ENCODE results near the gene TMPRSS15. TPM values are rescaled to one million over a fixed set of nuclear protein-coding genes. Genes with fewer than 3 reads are reported as not detected.

Gene TMPRSS15
- total RNA-seq, 4 donors from 2014 or later = not detected

DNA sequence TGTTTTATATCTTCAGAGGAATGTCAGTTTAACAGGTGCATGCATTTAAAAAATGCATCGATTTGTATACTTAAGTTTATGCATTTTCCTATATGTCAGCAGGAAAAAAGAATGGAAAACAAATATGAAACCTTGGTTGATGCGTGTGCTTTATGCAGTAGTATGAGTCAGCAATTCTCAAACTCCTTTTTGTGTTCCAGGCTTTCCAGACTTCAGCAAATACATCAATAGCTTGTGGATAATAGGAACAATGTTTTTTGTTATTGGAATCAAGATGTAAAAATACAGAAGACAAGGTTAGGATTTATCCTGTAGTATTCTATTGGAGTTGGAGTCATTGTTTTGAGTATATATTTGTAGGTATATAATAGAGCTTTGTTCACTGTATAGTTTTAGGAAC, 113.7 kb downstream of the TMPRSS15 start:
- intact Hi-C loops (cut with DNase I; ENCODE audit: low total_unique reads) = no loop called here
- no peak overlapping the region for H3K4me3 ChIP-seq (ENCODE audit: low read depth, poor library complexity, severe bottlenecking)
- DNase-seq (ENCODE audit: low spot score in 2 of 2) = no peak
- TF ChIP-seq, protein P1, sequence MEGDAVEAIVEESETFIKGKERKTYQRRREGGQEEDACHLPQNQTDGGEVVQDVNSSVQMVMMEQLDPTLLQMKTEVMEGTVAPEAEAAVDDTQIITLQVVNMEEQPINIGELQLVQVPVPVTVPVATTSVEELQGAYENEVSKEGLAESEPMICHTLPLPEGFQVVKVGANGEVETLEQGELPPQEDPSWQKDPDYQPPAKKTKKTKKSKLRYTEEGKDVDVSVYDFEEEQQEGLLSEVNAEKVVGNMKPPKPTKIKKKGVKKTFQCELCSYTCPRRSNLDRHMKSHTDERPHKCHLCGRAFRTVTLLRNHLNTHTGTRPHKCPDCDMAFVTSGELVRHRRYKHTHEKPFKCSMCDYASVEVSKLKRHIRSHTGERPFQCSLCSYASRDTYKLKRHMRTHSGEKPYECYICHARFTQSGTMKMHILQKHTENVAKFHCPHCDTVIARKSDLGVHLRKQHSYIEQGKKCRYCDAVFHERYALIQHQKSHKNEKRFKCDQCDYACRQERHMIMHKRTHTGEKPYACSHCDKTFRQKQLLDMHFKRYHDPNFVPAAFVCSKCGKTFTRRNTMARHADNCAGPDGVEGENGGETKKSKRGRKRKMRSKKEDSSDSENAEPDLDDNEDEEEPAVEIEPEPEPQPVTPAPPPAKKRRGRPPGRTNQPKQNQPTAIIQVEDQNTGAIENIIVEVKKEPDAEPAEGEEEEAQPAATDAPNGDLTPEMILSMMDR (IDR thresholded peaks at IDR 0.05) = no peak
- TF ChIP-seq POLR2A (IDR thresholded peaks at IDR 0.05) = no peak
- 65 to 71% methylated on average over 2 of the region's 2 CpGs for WGBS, 2 donors

DNA sequence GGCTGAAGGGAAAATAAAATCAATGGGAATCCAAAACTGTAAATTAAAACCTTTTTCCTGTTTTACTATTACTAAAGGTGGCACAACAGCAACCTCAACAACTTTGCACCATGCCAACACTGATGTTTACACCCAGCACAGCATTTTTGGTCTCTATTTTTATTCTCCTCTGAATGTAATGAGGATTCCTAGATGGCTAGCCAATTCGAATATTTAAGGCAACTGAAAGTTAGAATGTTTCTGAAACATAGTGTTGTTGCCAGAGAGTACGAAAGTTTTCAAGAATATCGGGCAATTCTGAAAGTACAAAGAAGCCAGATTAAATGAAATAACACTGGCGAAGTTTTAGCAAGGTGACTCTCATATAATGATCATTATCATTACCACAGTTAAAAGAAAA, 118.2 kb downstream of the TMPRSS15 start:
- intact Hi-C loops (cut with DNase I; ENCODE audit: low total_unique reads) = no loop called here
- no peak overlapping the region for H3K4me3 ChIP-seq (ENCODE audit: low read depth, poor library complexity, severe bottlenecking)
- 78 to 84% methylated on average over 4 of the region's 4 CpGs for WGBS, 2 donors
- no peak for DNase-seq (ENCODE audit: low spot score in 2 of 2)
- TF ChIP-seq, protein P1 (IDR thresholded peaks at IDR 0.05) = no peak
- no peak for TF ChIP-seq POLR2A (IDR thresholded peaks at IDR 0.05)

DNA sequence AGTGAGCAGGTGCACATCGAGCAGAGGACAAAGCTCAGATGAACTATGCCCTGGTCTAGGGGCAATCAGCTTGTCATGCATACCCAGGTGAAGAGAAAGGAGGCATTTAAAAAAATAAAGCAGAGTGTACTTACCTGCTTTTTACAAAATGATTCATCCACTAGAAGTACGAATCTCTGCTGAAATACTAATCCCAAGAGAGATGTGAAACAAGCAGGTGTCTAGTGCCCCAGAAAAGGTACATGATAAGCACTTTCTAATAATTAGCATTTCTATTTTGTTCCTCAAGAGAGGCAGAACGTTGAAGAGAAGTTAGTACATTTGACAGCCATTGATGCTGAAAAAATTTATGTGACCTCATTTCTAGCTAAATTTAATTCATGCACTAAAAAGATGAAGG, 127.8 kb downstream of the TMPRSS15 start:
- intact Hi-C loops (cut with DNase I; ENCODE audit: low total_unique reads) = no loop called here
- WGBS, 2 donors = 54 to 58% methylated on average over 3 of the region's 3 CpGs
- no peak for TF ChIP-seq POLR2A (IDR thresholded peaks at IDR 0.05)
- TF ChIP-seq, protein P1 (IDR thresholded peaks at IDR 0.05) = no peak
- DNase-seq (ENCODE audit: low spot score in 2 of 2) = no peak
- H3K4me3 ChIP-seq (ENCODE audit: low read depth, poor library complexity, severe bottlenecking) = no peak overlapping the region

DNA sequence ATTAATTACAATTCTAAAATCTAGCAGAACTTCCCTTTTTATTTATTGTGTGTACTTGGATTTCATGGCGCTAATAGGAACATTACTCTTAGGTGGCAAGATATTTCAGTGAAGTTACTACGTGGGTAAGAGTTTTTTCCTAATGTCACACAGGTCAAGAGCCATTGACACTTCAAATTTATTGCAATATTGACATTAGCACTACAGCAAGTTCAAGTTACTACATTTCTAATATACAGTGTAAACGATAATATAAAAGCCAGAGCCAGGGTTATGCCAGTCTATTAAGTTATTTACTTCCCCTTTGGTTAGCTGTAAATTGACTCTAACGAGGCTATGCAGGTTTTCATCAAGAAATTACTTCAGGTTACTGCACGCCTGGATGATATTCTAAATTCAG, 129.2 kb downstream of the TMPRSS15 start:
- H3K4me3 ChIP-seq (ENCODE audit: low read depth, poor library complexity, severe bottlenecking) = no peak overlapping the region
- no peak for TF ChIP-seq POLR2A (IDR thresholded peaks at IDR 0.05)
- TF ChIP-seq, protein P1 (IDR thresholded peaks at IDR 0.05) = no peak
- DNase-seq (ENCODE audit: low spot score in 2 of 2) = no peak
- intact Hi-C loops (cut with DNase I; ENCODE audit: low total_unique reads) = no loop called here
- WGBS, 2 donors = 77 to 82% methylated on average over 5 of the region's 5 CpGs

DNA sequence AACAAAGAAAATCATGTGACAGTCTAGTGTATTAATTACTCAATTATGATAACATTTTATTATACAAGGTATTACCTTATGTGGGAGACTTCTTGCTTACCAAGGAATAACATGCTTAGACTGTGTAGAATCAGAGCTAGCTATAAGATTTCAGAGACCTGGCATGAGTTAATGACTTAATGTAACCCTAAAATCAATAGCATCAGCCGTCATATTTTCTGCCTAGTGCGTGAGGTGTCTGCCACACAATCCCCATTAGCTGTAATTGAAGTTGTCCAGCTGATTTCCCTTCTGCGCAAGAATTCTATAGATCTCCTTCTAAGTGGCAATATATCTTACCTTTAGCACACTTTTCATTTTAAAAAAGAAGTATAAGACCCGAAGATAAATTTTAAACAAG, 130.2 kb downstream of the TMPRSS15 start:
- TF ChIP-seq POLR2A (IDR thresholded peaks at IDR 0.05) = no peak
- TF ChIP-seq, protein P1 (IDR thresholded peaks at IDR 0.05) = no peak
- intact Hi-C loops (cut with DNase I; ENCODE audit: low total_unique reads) = no loop called here

DNA sequence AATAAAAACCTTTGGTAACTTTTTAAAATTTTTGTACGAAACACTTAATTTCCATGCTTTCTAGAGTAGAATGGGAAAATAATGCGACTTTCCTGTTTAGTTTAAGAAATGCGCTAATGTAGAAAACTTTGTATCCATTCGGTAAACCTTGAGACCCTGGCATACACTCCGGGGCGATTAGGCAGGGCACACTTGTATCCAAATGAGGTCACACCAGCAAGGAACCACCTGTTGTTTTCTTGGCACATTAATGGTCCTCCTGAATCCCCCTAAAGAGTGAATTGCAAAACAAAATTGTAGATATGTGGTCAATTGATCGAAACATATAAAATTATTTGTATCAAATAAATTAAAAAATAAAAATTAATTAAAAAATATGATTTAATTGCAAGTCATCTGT, 133.7 kb downstream of the TMPRSS15 start:
- 86 to 90% methylated on average over 7 of the region's 7 CpGs for WGBS, 2 donors

More for the DNA sequence above, 130.2 kb downstream of the TMPRSS15 start:
- WGBS, 2 donors = 88 to 92% methylated on average over 4 of the region's 4 CpGs
- DNase-seq (ENCODE audit: low spot score in 2 of 2) = no peak
- no peak overlapping the region for H3K4me3 ChIP-seq (ENCODE audit: low read depth, poor library complexity, severe bottlenecking)

More for the DNA sequence above, 133.7 kb downstream of the TMPRSS15 start:
- intact Hi-C loops (cut with DNase I; ENCODE audit: low total_unique reads) = no loop called here
- TF ChIP-seq POLR2A (IDR thresholded peaks at IDR 0.05) = no peak
- TF ChIP-seq, protein P1 (IDR thresholded peaks at IDR 0.05) = no peak
- H3K4me3 ChIP-seq (ENCODE audit: low read depth, poor library complexity, severe bottlenecking) = no peak overlapping the region
- DNase-seq (ENCODE audit: low spot score in 2 of 2) = no peak
